PFSK-1 (cell line): ENCODE data around the gene HSF5.
A peak's percentile ranks its signal among the peaks of the same experiment; 100 is the strongest.

Experiments used
- FOXP2 ChIP-seq: optimal IDR thresholded peaks from 2 replicates; pipeline ENCODE3; 2011; ENCODE audit warnings: borderline replicate concordance, control low read depth, inconsistent platforms; ENCODE audit not compliant: insufficient read depth; ENCODE audit errors: extremely low read length, extremely low read depth
- POLR2AphosphoS5 ChIP-seq: IDR thresholded peaks from 2 replicates; pipeline ENCODE4 v1.6.1; 2012; ENCODE audit warnings: low read depth, mild to moderate bottlenecking, control low read depth, low read length, moderate library complexity
- REST ChIP-seq, 2 experiments: IDR thresholded peaks; 2 replicates each; pipeline versions ENCODE4 v1.6.1 to v1.8.0; 2011 to 2012; ENCODE audit warnings: low read depth in 2 of 2, low read length in 2 of 2, control low read depth in 1 of 2, inconsistent platforms in 1 of 2, mild to moderate bottlenecking in 1 of 2, moderate library complexity in 1 of 2; ENCODE audit not compliant: insufficient read depth in 1 of 2
- SIN3A ChIP-seq: IDR thresholded peaks from 2 replicates; pipeline ENCODE4 v1.6.1; 2012; ENCODE audit warnings: mild to moderate bottlenecking, low read length, moderate library complexity, borderline replicate concordance; ENCODE audit not compliant: insufficient read depth
- TAF1 ChIP-seq: IDR thresholded peaks from 2 replicates; pipeline ENCODE4 v1.6.1; 2012; ENCODE audit warnings: low read length, control low read depth, borderline replicate concordance; ENCODE audit not compliant: insufficient read depth

HSF5 gene

GRCh38 chr17:58531661-58532554, 43.7 kb upstream of the HSF5 start:
- TF ChIP-seq TAF1 = no peak
- peak in 1 of 2 experiments; percentile 71; a peak in 2 of 4 replicates for TF ChIP-seq REST (IDR thresholded peaks at IDR 0.05; ENCODE audit: insufficient read depth in 1 of 2, low read depth in 2 of 2, low read length in 2 of 2)

GRCh38 chr17:58531122-58531521, 42.9 kb upstream of the HSF5 start:
- TF ChIP-seq REST (IDR thresholded peaks at IDR 0.05; ENCODE audit: insufficient read depth in 1 of 2, low read depth in 2 of 2, low read length in 2 of 2) (no peak), SIN3A (no peak), FOXP2 (no peak), TAF1 (no peak), POLR2AphosphoS5 (no peak)

GRCh38 chr17:58530655-58531054, 42.4 kb upstream of the HSF5 start:
- no peak for TF ChIP-seq REST (IDR thresholded peaks at IDR 0.05; ENCODE audit: insufficient read depth in 1 of 2, low read depth in 2 of 2, low read length in 2 of 2)

- TF ChIP-seq REST (IDR thresholded peaks at IDR 0.05; ENCODE audit: insufficient read depth in 1 of 2, low read depth in 2 of 2, low read length in 2 of 2) (no peak), FOXP2 (no peak), TAF1 (no peak), SIN3A (no peak), POLR2AphosphoS5 (no peak)
Observed at GRCh38 chr17:58529275-58529674, 41.1 kb upstream of the HSF5 start.

GRCh38 chr17:58528443-58528842, 40.2 kb upstream of the HSF5 start:
- TF ChIP-seq REST (IDR thresholded peaks at IDR 0.05; ENCODE audit: insufficient read depth in 1 of 2, low read depth in 2 of 2, low read length in 2 of 2) = no peak
- no peak for TF ChIP-seq SIN3A
- no peak for TF ChIP-seq POLR2AphosphoS5
- TF ChIP-seq TAF1 = no peak
- no peak for TF ChIP-seq FOXP2
